ENCODE measurements around the gene CRAMP1. TPM values are rescaled to one million over a fixed set of nuclear protein-coding genes. Genes with fewer than 3 reads are reported as not detected.

CRAMP1 gene
- total and polyA plus RNA-seq, 12 donors, result 3.2 to 13.8 (median 10.5) TPM

DNA sequence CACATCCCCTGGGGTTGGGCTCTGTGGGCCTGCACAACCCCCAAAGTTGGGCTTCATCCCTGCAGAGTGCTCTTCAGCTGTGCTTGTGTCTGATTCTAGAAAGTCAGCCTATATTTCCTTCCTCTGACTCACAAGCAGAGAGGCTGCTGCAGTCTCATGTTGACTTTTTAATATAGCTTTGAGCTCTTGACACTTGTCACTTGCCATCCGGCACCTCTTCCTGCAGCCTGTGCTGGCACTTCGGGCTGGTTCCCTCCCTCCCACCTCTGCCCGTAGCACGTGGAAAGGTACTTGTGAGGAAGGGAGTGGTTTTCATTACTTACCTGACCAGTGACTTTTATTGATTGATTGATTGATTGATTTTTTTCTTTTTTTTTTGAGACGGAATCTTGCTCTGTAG, 46.9 kb downstream of the CRAMP1 start:
- Histone ChIP-seq H3K4me1 (peaks cover 0 to 19% (median 6%) of the 10 kb centered on the region in 9 donors), H3K27ac (no peak overlapping the region), H3K27me3 (no peaks in the 10 kb centered on the region), H3K4me3 (no peak overlapping the region), H3K9me3 (no peaks in the 10 kb centered on the region), H3K36me3 (peaks cover 11 to 97% (median 55%) of the 10 kb centered on the region in 9 donors)
- no peak for DNase-seq
- 86 to 94% methylated on average over 5 of the region's 5 CpGs for WGBS, 2 donors
- no peak for ATAC-seq
- intact Hi-C loops (cut with DNase I), result no loop called here
- TF ChIP-seq, protein P1, sequence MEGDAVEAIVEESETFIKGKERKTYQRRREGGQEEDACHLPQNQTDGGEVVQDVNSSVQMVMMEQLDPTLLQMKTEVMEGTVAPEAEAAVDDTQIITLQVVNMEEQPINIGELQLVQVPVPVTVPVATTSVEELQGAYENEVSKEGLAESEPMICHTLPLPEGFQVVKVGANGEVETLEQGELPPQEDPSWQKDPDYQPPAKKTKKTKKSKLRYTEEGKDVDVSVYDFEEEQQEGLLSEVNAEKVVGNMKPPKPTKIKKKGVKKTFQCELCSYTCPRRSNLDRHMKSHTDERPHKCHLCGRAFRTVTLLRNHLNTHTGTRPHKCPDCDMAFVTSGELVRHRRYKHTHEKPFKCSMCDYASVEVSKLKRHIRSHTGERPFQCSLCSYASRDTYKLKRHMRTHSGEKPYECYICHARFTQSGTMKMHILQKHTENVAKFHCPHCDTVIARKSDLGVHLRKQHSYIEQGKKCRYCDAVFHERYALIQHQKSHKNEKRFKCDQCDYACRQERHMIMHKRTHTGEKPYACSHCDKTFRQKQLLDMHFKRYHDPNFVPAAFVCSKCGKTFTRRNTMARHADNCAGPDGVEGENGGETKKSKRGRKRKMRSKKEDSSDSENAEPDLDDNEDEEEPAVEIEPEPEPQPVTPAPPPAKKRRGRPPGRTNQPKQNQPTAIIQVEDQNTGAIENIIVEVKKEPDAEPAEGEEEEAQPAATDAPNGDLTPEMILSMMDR (IDR thresholded peaks at IDR 0.05), result no peak

DNA sequence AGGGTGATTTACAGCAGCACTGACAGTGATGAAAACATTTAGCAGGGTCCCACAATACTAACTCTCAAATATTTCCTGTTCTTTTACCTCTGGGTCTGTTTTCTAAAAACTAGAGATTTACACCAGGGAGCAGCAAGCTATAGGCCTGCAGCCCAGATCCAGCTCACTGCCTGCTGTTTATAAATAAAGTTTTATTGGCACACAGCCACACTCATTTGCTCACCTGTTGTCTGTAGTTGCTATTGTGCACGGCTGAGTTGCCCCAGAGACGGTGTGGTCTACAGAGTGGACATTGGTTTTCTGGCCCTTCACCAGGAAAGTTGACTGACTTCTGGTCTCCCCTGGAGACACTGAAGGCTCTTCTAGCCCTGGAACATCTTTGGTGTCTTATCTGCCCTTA, 49.7 kb downstream of the CRAMP1 start:
- Histone ChIP-seq H3K9me3 (no peaks in the 10 kb centered on the region), H3K4me3 (no peak overlapping the region), H3K4me1 (peaks cover 0 to 14% (median 6%) of the 10 kb centered on the region in 9 donors), H3K27me3 (no peaks in the 10 kb centered on the region), H3K36me3 (peaks cover under 1 to 97% (median 67%) of the 10 kb centered on the region in 9 donors), H3K27ac (no peak overlapping the region)
- ATAC-seq (no peak), DNase-seq (no peak)
- TF ChIP-seq, protein P1 (IDR thresholded peaks at IDR 0.05), result no peak
- intact Hi-C loops (cut with DNase I), result no loop called here
- 79 to 87% methylated on average over 2 of the region's 2 CpGs for WGBS, 2 donors

DNA sequence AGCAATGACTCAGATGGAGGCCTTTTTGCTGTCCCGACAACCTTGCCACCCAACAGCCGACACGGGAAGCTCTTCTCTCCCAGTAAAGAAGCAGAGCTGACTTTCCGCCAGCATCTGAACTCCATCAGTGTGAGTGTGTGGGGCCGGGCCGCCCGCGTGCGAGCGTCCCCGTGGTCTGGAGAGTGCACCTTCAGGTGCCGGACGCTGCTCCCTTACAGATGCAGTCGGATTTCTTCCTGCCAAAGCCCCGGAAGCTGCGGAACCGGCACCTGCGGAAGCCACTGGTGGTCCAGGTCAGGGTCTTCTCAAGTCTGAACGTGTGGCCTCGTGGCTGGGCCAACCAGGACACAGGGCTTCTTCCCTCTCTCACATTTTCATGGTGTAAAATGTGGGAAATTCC, 50.4 kb downstream of the CRAMP1 start:
- Histone ChIP-seq H3K27ac (no peak overlapping the region), H3K4me3 (no peak overlapping the region), H3K9me3 (no peaks in the 10 kb centered on the region), H3K36me3 (peaks cover 6 to 97% (median 74%) of the 10 kb centered on the region in 9 donors), H3K27me3 (no peaks in the 10 kb centered on the region), H3K4me1 (peaks cover 0 to 8% (median 6%) of the 10 kb centered on the region in 9 donors)
- TF ChIP-seq, protein P1 (IDR thresholded peaks at IDR 0.05), result no peak
- WGBS, 2 donors, result 92 to 93% methylated on average over 20 of the region's 20 CpGs
- ATAC-seq (no peak), DNase-seq (no peak)
- intact Hi-C loops (cut with DNase I), result no loop called here

DNA sequence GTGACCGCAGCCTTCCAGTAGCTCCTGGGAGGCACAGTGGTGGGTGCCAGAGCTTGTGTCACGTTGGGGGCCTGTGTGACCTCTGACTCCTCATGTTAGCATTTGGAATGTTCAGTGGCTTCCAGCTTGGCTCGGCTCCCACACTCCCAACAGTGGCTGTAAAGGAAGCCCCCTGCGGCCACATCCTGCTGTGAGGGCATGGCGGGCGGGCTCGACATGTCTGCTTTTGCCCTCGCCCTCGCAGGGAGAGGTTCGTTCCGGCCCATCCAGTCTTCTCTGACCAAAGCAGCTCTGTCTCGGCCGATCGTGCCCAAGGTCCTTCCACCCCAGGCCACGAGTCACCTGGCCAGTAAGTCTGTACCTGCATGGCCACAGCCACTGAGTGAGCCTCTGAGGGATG, 53.7 kb downstream of the CRAMP1 start:
- ATAC-seq, result no peak

More for the DNA sequence above, 53.7 kb downstream of the CRAMP1 start:
- Histone ChIP-seq H3K27ac (no peak overlapping the region), H3K4me1 (no peaks in the 10 kb centered on the region), H3K9me3 (no peaks in the 10 kb centered on the region), H3K36me3 (peaks cover 10 to 97% (median 87%) of the 10 kb centered on the region in 9 donors), H3K27me3 (no peaks in the 10 kb centered on the region), H3K4me3 (no peak overlapping the region)
- TF ChIP-seq, protein P1 (IDR thresholded peaks at IDR 0.05), result no peak
- intact Hi-C loops (cut with DNase I), result no loop called here
- no peak for DNase-seq
- WGBS, 2 donors, result 88 to 94% methylated on average over 14 to 15 of the region's 15 CpGs

Measured in heart right ventricle (tissue), 16 donors.